ENCODE data around the gene GYPB.
"Not testable (repeated sequence)": the region's sequence is repeated elsewhere in the genome, so short reads cannot be mapped to it uniquely, and the experiment has no call there.

GYPB gene

DNA sequence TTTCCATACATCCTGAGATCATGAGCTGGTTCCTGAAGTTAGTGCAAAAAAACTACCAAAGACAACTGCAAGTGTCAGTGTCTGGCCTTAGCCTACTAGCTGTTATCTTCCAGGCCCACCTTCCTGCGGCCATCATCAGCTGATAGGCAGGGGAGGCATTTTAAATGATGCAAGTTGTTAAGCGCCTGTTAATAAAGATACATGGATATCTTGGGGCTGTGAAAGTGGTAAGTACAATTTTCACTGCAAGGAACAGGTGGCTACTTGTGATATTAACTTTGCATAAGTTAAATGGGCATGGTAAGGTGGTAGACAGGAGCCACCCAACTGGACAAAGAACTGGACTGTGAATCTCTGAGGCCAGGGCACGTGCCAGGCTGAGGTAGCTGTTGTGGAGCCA lies at the start of gene GYPB:
Gene GYPB, minus strand, starts transcription at position 104 of the 400 bp plus-strand sequence. Its CDS starts 93 bp downstream, at position 11.
- not testable (repeated sequence) for DNase-seq (ENCODE audit: low read depth)

GRCh38 chr4:144061556-144061955 lies 42.4 kb upstream of the GYPB start:
- not testable (repeated sequence) for DNase-seq (ENCODE audit: low read depth)

- not testable (repeated sequence) for DNase-seq (ENCODE audit: low read depth)
Observed at GRCh38 chr4:144060234-144060859, 41.2 kb upstream of the GYPB start.

DNA sequence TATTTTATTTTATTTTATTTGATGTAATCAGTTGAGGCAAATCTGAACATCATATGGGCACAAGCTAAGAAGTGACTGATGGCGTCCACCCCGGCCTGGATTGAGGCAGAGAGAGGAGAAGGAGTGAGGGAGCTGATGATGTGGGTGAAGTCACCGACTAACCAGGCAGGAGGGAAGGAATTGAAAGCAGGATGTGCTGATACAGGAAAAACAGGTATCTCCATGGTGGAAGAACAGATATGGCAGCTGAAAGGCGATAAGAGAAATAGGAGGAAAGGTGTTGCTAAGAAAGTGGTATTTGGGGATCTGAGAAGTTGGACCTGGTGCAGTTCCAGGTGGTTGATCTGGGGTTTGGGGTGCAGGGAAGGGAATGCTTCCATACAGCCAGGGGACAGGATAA lies 37.6 kb upstream of the GYPB start:
- no peak for DNase-seq (ENCODE audit: low read depth)

- not testable (repeated sequence) for DNase-seq (ENCODE audit: low read depth)
Observed at GRCh38 chr4:144055336-144055735, 36.2 kb upstream of the GYPB start.

DNA sequence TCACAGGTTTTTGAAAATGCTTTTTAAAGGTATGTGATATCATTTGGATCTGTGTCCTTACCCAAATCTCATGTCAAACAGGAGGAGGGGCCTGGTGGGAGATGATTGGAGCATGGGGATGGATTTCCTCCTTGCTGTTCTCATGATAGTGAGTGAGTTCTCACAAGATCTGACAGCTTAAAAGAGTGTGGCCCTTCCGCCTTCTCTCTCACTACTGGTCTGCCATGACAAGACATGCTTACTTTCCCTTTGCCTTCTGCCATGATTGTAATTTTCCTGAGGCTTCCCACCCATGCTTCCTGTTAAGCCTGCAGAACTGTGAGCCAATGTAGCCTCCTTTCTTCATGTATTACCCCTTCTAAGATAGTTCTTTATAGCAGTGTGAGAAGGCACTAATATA lies 32.3 kb upstream of the GYPB start:
- not testable (repeated sequence) for DNase-seq (ENCODE audit: low read depth)

GRCh38 chr4:144050631-144051030 lies 31.5 kb upstream of the GYPB start:
- not testable (repeated sequence) for DNase-seq (ENCODE audit: low read depth)

DNA sequence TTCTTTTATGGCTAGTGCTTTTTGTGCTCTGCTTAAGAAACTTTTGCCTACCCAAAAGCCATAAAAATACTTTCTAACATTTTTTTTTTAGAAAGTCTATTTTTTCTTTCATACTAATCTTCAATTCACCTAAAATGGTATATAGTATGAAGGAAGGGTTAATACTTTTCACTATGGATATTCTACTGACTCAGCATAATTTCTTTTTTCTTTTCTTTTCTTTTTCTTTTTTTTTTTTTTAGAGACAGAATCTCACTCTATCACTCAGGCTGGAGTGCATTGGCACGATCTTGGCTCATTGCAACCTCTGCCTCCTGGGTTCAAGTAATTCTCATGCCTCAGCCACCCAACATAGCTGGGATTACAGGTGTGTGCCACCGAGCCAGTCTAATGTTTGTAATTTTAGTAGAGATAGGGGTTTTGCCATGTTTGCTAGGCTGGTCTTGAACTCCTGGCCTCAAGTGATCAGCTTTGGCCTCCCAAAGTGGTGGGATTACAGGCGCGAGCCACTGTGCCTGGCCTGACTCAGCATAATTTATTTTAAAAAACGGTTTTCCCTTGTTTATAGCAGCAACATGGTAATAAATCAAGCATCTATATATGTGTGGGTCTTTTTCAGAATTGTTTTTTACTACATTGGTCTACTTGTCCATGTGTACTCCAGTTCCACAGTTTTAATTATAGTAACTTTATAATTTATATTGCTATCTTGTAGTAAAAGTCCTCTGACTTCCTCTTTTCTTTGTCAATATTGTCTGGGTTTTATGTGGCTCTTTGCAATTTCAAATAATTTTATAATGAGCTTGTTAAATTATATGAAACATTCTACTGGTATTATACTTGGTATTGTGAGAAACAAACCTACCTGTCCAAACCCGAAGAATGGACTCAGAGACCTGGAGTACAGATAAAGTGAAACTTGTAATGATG lies 30.6 kb upstream of the GYPB start:
- not testable (repeated sequence) for DNase-seq (ENCODE audit: low read depth)

DNA sequence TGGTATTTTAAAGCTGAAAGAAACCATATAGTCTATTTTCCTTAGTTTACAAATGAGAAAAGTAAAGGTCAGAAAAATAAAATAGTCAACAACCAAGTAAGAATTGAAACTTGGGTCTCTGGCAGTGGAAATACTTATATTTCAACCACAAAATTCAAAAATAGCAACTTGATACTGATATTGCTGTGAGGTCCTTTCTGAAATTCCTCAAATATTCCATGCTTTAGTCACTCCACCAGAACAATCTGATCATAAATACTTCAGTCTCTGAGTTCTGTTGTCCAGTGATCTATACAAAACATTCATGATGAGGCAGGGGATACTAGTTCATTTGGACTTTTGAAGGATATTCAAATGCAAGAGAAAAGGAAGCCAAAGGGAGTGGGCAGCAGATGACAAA lies 25.8 kb upstream of the GYPB start:
- not testable (repeated sequence) for DNase-seq (ENCODE audit: low read depth)

DNA sequence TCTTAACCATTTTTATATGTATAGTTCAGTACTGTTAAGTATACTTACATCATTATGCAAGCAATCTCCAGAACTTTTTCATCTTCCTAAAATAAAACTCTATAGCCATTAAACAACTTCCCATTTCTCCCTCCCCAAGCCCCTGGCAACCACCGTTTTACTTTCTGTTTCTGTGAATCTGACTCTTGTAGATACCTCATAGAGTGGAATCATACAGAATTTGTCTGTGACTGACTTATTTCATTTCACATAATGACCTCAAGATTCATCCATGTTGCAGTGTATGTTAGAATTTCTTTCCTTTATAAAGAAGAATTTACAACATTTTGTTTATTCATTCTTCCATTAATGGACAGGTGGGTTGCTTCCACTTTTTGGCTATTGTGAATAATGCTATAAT lies 13.4 kb upstream of the GYPB start:
- DNase-seq (ENCODE audit: low read depth): not testable (repeated sequence)

- not testable (repeated sequence) for DNase-seq (ENCODE audit: low read depth)
Observed at GRCh38 chr4:144031875-144032274, 12.7 kb upstream of the GYPB start.

- not testable (repeated sequence) for DNase-seq (ENCODE audit: low read depth)
Observed at GRCh38 chr4:144031369-144031768, 12.2 kb upstream of the GYPB start.

DNA sequence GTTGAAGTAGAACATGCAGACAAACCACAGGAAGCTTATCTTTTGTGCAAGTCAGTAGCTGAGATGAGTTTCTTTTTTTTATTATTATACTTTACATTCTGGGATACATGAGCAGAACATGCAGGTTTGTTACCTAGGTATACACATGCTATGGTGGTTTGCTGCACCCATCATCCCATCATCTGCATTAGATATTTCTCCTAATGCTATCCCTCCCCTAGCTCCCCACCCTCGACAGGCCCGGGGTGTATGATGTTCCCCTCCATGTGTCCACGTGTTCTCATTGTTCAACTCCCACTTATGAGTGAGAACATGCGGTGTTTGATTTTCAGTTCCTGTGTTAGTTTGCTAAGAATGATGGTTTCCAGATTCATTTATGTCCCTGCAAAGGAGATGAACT lies 11.5 kb upstream of the GYPB start:
- DNase-seq (ENCODE audit: low read depth): not testable (repeated sequence)

GRCh38 chr4:144026682-144027081 lies 7.5 kb upstream of the GYPB start:
- DNase-seq (ENCODE audit: low read depth): not testable (repeated sequence)

DNA sequence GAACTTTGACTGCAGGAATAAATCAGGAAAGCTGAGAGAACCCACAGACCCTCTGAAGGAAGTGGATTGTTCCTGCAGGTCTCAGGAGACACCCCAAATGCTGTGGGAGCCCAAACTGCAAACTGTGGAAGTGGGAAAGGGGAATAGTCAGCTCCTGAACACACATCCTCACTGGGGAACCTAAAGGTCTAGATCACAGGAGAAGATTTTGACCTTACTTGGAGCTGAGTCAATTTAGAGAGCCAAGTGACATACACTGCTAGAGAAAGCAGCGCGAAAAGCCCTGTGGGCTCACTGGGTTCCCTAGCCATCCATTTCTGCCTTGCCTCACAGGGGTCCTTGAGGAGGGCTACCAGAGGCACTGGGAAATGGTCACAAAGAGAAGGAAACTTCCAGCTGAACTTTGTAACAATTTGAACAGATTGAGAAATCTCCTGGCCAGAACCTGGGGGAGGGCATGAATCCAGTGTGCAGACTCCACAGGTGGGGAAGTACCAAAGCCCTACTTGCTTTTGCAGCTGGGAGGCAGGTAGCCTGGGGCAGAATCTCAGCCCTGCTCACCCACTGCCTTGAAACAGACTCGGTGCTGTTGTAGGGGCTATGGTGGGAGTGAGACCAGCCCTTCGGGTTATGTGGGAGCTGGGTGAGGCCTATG lies 5.3 kb upstream of the GYPB start:
- DNase-seq (ENCODE audit: low read depth): not testable (repeated sequence)

DNA sequence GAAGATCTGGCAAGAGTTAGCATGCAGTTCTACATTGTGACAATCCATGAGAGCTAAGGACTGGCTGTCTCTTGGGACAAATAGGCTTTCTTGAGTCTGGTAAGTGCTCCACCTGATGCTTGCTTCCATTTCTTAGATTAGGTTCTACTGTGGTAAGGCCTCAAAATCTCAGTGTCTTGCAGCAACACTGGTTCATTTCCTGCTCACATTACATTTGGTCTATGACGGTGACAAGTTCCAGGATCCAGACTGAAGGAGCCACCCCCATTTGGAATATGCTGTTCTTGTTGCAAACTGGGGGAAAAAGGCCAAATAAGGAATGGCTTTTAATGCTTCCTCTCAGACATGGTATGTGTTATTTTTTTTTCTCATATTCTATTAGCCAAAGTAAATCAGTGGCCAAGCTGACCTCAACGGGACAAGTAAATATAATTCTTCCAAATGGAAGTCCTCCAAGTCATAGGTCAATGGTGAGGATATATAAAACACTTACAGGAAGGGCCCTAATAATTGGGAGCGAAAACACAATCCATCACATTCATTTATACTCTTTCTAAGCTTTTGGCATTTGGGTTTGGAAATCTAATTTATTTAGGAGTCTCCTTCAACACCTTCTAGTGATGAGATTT lies 3.7 kb upstream of the GYPB start:
- DNase-seq (ENCODE audit: low read depth): not testable (repeated sequence)

- DNase-seq (ENCODE audit: low read depth): not testable (repeated sequence)
Observed at GRCh38 chr4:144021336-144021990, 2.3 kb upstream of the GYPB start.

DNA sequence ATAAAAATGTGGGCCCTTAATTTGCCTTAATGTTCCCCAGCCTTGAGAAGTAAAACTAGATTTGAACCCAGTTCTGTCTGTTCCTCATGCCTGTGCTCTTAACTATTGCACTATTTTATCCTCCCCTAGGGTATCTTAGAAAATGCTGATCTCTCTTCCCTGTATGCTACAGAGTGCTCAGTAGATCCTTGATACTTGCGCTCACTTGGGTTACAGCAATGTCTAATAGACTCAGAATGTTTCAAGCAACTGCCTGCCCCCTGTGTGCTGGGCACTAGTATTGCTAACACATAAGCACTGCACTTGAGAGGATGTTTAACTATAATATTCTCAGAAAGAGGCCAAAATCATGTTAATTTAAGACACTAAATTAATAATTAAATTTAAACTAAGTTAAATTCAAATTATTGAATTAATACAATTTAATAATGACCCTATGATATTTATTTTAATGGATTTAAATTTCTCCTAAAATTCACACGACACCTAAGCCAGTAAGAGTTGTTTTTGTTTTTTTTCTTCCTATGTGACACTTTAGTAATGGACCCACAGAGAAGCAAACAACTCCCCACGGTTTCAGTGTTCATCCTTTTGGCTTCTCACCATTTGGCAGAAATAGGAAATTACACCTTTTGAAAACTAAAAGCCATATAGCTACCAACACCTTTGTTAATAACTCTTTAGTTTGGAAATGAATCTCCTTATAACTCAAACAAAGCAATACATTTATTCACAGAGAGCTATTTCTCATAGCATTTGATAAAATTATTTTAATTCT lies 768 bp downstream of the GYPB start:
- not testable (repeated sequence) for DNase-seq (ENCODE audit: low read depth)

DNA sequence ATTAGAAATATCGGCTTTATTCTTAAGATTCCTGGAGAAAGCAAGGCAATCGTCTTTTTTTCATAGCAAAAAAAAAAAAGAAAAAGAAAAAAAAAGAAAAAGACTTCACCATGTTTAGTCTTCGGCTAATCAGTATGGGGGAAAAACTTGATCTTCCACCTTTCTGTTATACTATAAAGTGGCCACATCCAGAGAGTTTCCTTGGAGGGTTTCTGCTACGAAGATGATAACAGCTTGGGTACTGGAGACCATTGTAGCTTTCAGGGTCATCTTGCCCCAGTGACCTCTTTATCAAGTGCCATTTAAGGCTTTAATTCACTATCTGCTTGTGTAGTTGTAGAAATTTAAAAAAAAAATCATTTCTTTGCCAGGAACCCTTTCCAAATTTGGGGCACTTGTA lies 1.9 kb downstream of the GYPB start:
- not testable (repeated sequence) for DNase-seq (ENCODE audit: low read depth)

- not testable (repeated sequence) for DNase-seq (ENCODE audit: low read depth)
Observed at GRCh38 chr4:144016057-144016605, 3.0 kb downstream of the GYPB start.

Data from stimulated activated CD4-positive, alpha-beta T cell treated with anti-CD3 and anti-CD28 coated beads, Interleukin-2, amount 100 ng/mL, for 4 hours (primary cell).